Panc1 (cell line): ENCODE measurements around the gene MTHFD1L.

Experiments used
- CTCF ChIP-seq: fragments of 450-650 bp; IDR thresholded peaks from 2 replicates; pipeline ENCODE4 v1.5.1; 2017; ENCODE audit warnings: mild to moderate bottlenecking
- TCF7L2 ChIP-seq: IDR thresholded peaks from 2 replicates; pipeline ENCODE4 v1.6.1; 2011; ENCODE audit warnings: mild to moderate bottlenecking, low read depth, low read length, inconsistent platforms

GRCh38 chr6:150953851-150954250 is 88.3 kb downstream of the MTHFD1L start:
- TF ChIP-seq CTCF, result no peak
- TF ChIP-seq TCF7L2, result no peak
